Neuron (in vitro differentiated cells): ENCODE results near the gene AGFG1.

Source experiments
- H2AFZ ChIP-seq: one replicate; pipeline ENCODE4 v1.6.1; 2013; ENCODE audit warnings: low read depth, mild to moderate bottlenecking, inconsistent platforms, low read length, moderate library complexity
- H3K27me3 ChIP-seq: one replicate; pipeline ENCODE4 v1.6.1; 2013; ENCODE audit warnings: low read length; ENCODE audit not compliant: insufficient read depth
- H3K36me3 ChIP-seq: one replicate; pipeline ENCODE4 v1.6.1; 2013; ENCODE audit warnings: low read length; ENCODE audit not compliant: insufficient read depth
- H3K4me1 ChIP-seq: one replicate; pipeline ENCODE4 v1.6.1; 2013; ENCODE audit warnings: low read length; ENCODE audit not compliant: insufficient read depth
- H3K4me3 ChIP-seq: 2 replicates; pipeline ENCODE4 v1.5.1; 2013; ENCODE audit warnings: mild to moderate bottlenecking, low read length, moderate library complexity
- H3K9me3 ChIP-seq: one replicate; pipeline ENCODE4 v1.6.1; 2013; ENCODE audit warnings: low read length

The AGFG1 gene

GRCh38 chr2:227491386-227491785 lies 19.4 kb downstream of the AGFG1 start:
- Histone ChIP-seq H3K9me3 (no peaks in the 10 kb centered on the region), H3K4me1 (no peaks in the 10 kb centered on the region), H3K36me3 (peaks cover 17% of the 10 kb centered on the region), H3K4me3 (no peak overlapping the region), H2AFZ (no peak overlapping the region), H3K27me3 (no peaks in the 10 kb centered on the region)

DNA sequence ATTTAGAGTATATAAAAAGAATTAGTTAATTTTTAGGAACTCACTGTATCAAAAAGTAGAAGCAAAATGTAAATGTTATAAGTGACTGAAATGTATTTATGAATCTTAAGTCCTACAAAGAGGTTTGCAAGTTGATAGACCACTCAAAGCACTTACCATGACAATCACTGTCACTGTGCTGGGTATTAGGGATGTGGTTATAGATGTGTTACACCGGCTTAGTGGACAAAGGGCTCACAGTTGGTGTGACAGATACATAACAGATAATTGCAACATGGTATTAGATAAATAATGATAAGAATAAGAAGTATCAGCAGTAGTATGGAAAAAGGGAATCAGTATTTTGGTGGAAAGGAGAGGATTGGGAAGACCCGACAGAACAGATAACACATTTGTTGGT lies 21.6 kb downstream of the AGFG1 start:
- H3K36me3 ChIP-seq, result peaks cover 20% of the 10 kb centered on the region
- H3K4me3 ChIP-seq, result no peak overlapping the region
- H3K27me3 ChIP-seq, result no peaks in the 10 kb centered on the region
- H2AFZ ChIP-seq, result no peak overlapping the region
- no peaks in the 10 kb centered on the region for H3K4me1 ChIP-seq
- H3K9me3 ChIP-seq, result no peaks in the 10 kb centered on the region

DNA sequence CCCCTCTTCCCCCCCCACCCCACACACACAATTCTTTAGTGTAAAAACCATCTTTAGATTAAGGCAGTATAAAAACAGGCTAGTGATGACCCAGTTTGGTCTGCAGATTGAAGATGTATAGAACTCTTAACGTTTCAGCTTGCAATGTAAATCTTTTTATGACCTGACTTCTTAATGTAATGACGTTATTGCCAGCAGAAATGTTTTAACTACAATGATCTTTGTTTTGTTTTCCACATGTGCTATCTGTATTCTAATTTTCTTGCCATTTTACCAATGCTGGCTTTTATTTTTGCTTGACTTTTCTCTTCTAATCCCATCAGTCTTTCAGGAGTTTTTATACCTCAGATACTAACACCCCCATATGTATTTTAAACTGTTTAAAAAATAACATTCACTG lies 25.2 kb downstream of the AGFG1 start:
- Histone ChIP-seq H3K27me3 (no peaks in the 10 kb centered on the region), H3K36me3 (peaks cover 24% of the 10 kb centered on the region), H3K4me3 (no peak overlapping the region), H3K4me1 (no peaks in the 10 kb centered on the region), H3K9me3 (peaks cover 3% of the 10 kb centered on the region), H2AFZ (no peak overlapping the region)

GRCh38 chr2:227499627-227500300 lies 27.8 kb downstream of the AGFG1 start:
- no peaks in the 10 kb centered on the region for H3K27me3 ChIP-seq
- H2AFZ ChIP-seq, result no peak overlapping the region
- no peak overlapping the region for H3K4me3 ChIP-seq
- H3K9me3 ChIP-seq, result peaks cover 3% of the 10 kb centered on the region
- H3K36me3 ChIP-seq, result peaks cover 13% of the 10 kb centered on the region
- H3K4me1 ChIP-seq, result no peaks in the 10 kb centered on the region

GRCh38 chr2:227500301-227500630 lies 28.3 kb downstream of the AGFG1 start:
- peaks cover 9% of the 10 kb centered on the region for H3K36me3 ChIP-seq
- no peaks in the 10 kb centered on the region for H3K27me3 ChIP-seq
- no peaks in the 10 kb centered on the region for H3K4me1 ChIP-seq
- peaks cover 3% of the 10 kb centered on the region for H3K9me3 ChIP-seq
- no peak overlapping the region for H3K4me3 ChIP-seq
- H2AFZ ChIP-seq, result no peak overlapping the region

GRCh38 chr2:227503433-227504406 lies 31.8 kb downstream of the AGFG1 start:
- no peak overlapping the region for H2AFZ ChIP-seq
- H3K4me3 ChIP-seq, result no peak overlapping the region
- peaks cover 4% of the 10 kb centered on the region for H3K36me3 ChIP-seq
- H3K9me3 ChIP-seq, result peaks cover 3% of the 10 kb centered on the region
- no peaks in the 10 kb centered on the region for H3K27me3 ChIP-seq
- H3K4me1 ChIP-seq, result peaks cover 12% of the 10 kb centered on the region

GRCh38 chr2:227504700-227505099 lies 32.7 kb downstream of the AGFG1 start:
- Histone ChIP-seq H3K4me1 (peaks cover 12% of the 10 kb centered on the region), H3K27me3 (no peaks in the 10 kb centered on the region), H3K4me3 (no peak overlapping the region), H3K36me3 (peaks cover 2% of the 10 kb centered on the region), H2AFZ (no peak overlapping the region), H3K9me3 (peaks cover 3% of the 10 kb centered on the region)

- no peaks in the 10 kb centered on the region for H3K36me3 ChIP-seq
- H3K9me3 ChIP-seq, result peaks cover 3% of the 10 kb centered on the region
- H3K4me1 ChIP-seq, result peaks cover 12% of the 10 kb centered on the region
- no peak overlapping the region for H2AFZ ChIP-seq
- H3K4me3 ChIP-seq, result no peak overlapping the region
- no peaks in the 10 kb centered on the region for H3K27me3 ChIP-seq
Measured at GRCh38 chr2:227506456-227506855, 34.5 kb downstream of the AGFG1 start.

DNA sequence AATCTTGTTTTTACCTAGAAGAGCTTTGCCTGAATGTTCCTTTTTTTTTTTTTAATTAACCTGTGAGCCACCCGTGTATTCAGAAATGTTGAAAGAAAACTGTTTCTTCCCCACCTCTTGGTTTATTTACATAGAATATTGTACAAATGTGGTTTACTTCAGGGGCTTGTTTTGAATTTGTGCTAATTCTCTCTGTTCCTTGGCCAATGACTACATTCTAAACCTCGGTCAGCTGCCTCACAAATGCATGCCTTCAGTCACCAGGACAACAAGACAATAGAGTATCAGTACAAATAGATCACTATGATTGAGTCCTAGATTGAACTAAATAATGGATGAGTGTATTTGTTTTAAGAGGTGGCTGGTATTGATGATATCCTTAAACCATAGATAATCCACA lies 36.0 kb downstream of the AGFG1 start:
- H3K36me3 ChIP-seq, result no peaks in the 10 kb centered on the region
- no peaks in the 10 kb centered on the region for H3K27me3 ChIP-seq
- no peak overlapping the region for H3K4me3 ChIP-seq
- H3K9me3 ChIP-seq, result no peaks in the 10 kb centered on the region
- no peak overlapping the region for H2AFZ ChIP-seq
- peaks cover 12% of the 10 kb centered on the region for H3K4me1 ChIP-seq

- H3K4me1 ChIP-seq, result peaks cover 15% of the 10 kb centered on the region
- H3K36me3 ChIP-seq, result peaks cover 2% of the 10 kb centered on the region
- no peaks in the 10 kb centered on the region for H3K9me3 ChIP-seq
- no peak overlapping the region for H2AFZ ChIP-seq
- no peaks in the 10 kb centered on the region for H3K27me3 ChIP-seq
- H3K4me3 ChIP-seq, result no peak overlapping the region
Measured at GRCh38 chr2:227509076-227509475, 37.1 kb downstream of the AGFG1 start.

- no peak overlapping the region for H2AFZ ChIP-seq
- no peaks in the 10 kb centered on the region for H3K27me3 ChIP-seq
- no peaks in the 10 kb centered on the region for H3K9me3 ChIP-seq
- no peak overlapping the region for H3K4me3 ChIP-seq
- H3K36me3 ChIP-seq, result peaks cover 2% of the 10 kb centered on the region
- peaks cover 15% of the 10 kb centered on the region for H3K4me1 ChIP-seq
Measured at GRCh38 chr2:227509824-227510619, 38.1 kb downstream of the AGFG1 start.

GRCh38 chr2:227510620-227510958 lies 38.6 kb downstream of the AGFG1 start:
- Histone ChIP-seq H3K4me1 (peaks cover 15% of the 10 kb centered on the region), H3K27me3 (no peaks in the 10 kb centered on the region), H2AFZ (no peak overlapping the region), H3K9me3 (no peaks in the 10 kb centered on the region), H3K4me3 (no peak overlapping the region), H3K36me3 (peaks cover 2% of the 10 kb centered on the region)
